GM21529 (cell line): Measurements from ENCODE around the gene CHCHD4.
"Not testable (repeated sequence)": the region's sequence is repeated elsewhere in the genome, so short reads cannot be mapped to it uniquely, and the experiment has no call there.

Experiments used
- ATAC-seq: cut with Tn5 transposase; IDR thresholded peaks from one replicate; pipeline ENCODE4 v1.9.1; 2021; ENCODE audit not compliant: unreplicated experiment

CHCHD4 gene

GRCh38 chr3:14121859-14122258, 2.8 kb downstream of the CHCHD4 start:
- ATAC-seq, result no peak

- ATAC-seq, result not testable (repeated sequence)
Observed at GRCh38 chr3:14120921-14121448, 3.7 kb downstream of the CHCHD4 start.

- no peak for ATAC-seq
Observed at GRCh38 chr3:14120111-14120920, 4.4 kb downstream of the CHCHD4 start.

- ATAC-seq, result no peak
Observed at GRCh38 chr3:14119651-14120050, 5.0 kb downstream of the CHCHD4 start.

GRCh38 chr3:14118400-14119381, 6.0 kb downstream of the CHCHD4 start:
- no peak for ATAC-seq

- no peak for ATAC-seq
Observed at GRCh38 chr3:14117468-14118399, 6.9 kb downstream of the CHCHD4 start.

GRCh38 chr3:14113965-14114635, 10.6 kb downstream of the CHCHD4 start:
- ATAC-seq, result no peak

- no peak for ATAC-seq
Observed at GRCh38 chr3:14110699-14111098, 14.0 kb downstream of the CHCHD4 start.

GRCh38 chr3:14109821-14110220, 14.8 kb downstream of the CHCHD4 start:
- not testable (repeated sequence) for ATAC-seq

- no peak for ATAC-seq
Observed at GRCh38 chr3:14097616-14098391, 26.9 kb downstream of the CHCHD4 start.

- ATAC-seq, result no peak
Observed at GRCh38 chr3:14096742-14097141, 27.9 kb downstream of the CHCHD4 start.

GRCh38 chr3:14093831-14094230, 30.8 kb downstream of the CHCHD4 start:
- ATAC-seq, result no peak

GRCh38 chr3:14092464-14092863, 32.2 kb downstream of the CHCHD4 start:
- no peak for ATAC-seq

GRCh38 chr3:14091959-14092358, 32.7 kb downstream of the CHCHD4 start:
- ATAC-seq, result not testable (repeated sequence)

- ATAC-seq, result not testable (repeated sequence)
Observed at GRCh38 chr3:14087461-14087860, 37.2 kb downstream of the CHCHD4 start.

GRCh38 chr3:14082108-14082657, 42.5 kb downstream of the CHCHD4 start:
- ATAC-seq, result no peak

- ATAC-seq, result no peak
Observed at GRCh38 chr3:14077310-14077709, 47.4 kb downstream of the CHCHD4 start.

- not testable (repeated sequence) for ATAC-seq
Observed at GRCh38 chr3:14075233-14075632, 49.4 kb downstream of the CHCHD4 start.

- no peak for ATAC-seq
Observed at GRCh38 chr3:14064910-14065309, 59.8 kb downstream of the CHCHD4 start.
